HK-2 (cell line): ENCODE measurements around the gene CALCB.

Experiments
- DNase-seq: peaks from one replicate; pipeline ENCODE4 v3.0.0-alpha.2; 2018; ENCODE audit not compliant: unreplicated experiment

CALCB gene

DNA sequence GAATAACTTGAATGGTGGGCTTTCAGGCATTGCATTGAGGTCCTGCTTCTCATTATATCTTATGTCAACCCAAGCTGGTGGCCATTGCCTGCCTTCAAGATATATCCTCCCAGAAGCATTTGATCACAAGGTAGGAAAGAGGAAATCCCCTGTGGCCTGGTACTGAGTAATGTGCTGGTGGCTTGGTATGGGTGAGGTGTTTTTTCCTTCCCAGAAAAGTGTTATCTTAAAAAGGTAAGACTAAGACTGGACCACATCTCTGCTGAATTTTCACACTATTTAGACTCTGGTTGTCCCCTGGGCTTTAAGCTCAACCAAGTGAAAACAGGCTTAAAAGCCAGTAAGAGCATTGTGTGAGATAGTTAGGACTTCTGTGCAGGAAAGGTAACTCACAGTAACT, 45.0 kb downstream of the CALCB start:
- DNase-seq = no peak

- DNase-seq = no peak
These were observed 46.0 kb downstream of the CALCB start for GRCh38 chr11:15119352-15119751.

DNA sequence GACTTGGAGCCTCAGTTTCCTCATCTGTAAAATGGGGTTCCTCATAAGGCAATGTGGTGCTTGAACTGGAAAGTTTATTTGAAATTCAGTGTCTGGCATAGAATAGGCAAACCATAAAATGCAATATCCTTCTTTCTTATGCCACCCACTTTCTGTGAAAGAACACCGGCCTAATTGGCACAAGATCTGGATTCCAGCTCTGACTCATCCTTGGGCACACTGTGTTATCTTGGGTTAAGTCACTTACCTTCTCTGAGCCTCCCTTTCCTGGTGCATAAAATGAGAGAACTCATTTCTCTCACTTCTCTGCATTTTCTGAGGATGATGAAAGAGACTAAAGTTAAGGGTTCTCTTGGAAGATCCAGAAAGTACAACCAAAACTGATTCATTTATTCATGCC, 46.4 kb downstream of the CALCB start:
- no peak for DNase-seq

- DNase-seq = no peak
These were observed 50.5 kb downstream of the CALCB start for GRCh38 chr11:15123849-15124248.

DNA sequence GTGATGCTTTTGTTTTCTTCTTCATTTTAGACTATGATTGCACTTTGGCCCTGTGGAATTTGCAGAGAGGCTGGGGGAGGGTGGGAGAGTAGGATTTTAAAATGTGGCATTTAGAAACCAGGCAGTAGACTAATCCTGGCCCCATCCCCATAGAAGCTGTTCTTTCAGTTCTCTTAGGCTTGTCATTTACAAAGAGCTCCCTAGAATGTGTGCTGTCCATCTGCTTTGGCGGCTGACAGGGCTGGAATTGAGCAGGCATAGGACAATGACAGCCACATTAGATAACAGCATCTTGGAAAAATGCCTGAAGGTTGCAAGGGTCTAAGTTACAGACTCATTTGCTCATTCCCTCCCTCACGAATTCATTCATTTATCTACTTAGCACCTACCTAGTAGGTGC, 51.1 kb downstream of the CALCB start:
- no peak for DNase-seq

- no peak for DNase-seq
These were observed 53.9 kb downstream of the CALCB start for GRCh38 chr11:15127341-15127740.
